Measurements from ENCODE around the gene HEBP2. TPM values are rescaled to one million over a fixed set of nuclear protein-coding genes. Genes with fewer than 3 reads are reported as not detected.

HEBP2 gene
- total and polyA plus RNA-seq, 9 donors, result 24.9 to 46.3 (median 35.5) TPM

- H3K4me1 ChIP-seq (ENCODE audit: control insufficient read depth, insufficient read depth, low read length), result no peaks in the 10 kb centered on the region
- 93% methylated on average over 4 of the region's 9 CpGs for WGBS (ENCODE audit: insufficient coverage)
- no peak overlapping the region for H3K4me3 ChIP-seq (ENCODE audit: low read length)
- peaks cover 44% of the 10 kb centered on the region for H3K36me3 ChIP-seq (ENCODE audit: control insufficient read depth, insufficient read depth, low read length)
- no peaks in the 10 kb centered on the region for H3K27me3 ChIP-seq (ENCODE audit: control insufficient read depth, insufficient read depth, low read length)
- no peaks in the 10 kb centered on the region for H3K9me3 ChIP-seq (replicated peaks; ENCODE audit: control insufficient read depth, low read depth, low read length)
- no peak for DNase-seq
- no peak overlapping the region for H3K27ac ChIP-seq (ENCODE audit: low read length)
These were observed 64.4 kb downstream of the HEBP2 start for GRCh38 chr6:138468320-138469015.

Other genes starting within 250 kb of the HEBP2 start
- gene ARFGEF3, start 242.3 kb upstream of the HEBP2 start, total RNA-seq, result 1.1 TPM
- gene ARFGEF3, start 242.3 kb upstream of the HEBP2 start, polyA plus RNA-seq (ENCODE audit: insufficient read depth in 1 of 8, insufficient read length in 8 of 8, low replicate concordance in 1 of 8), result 1 to 10 TPM in 2 of 8 donors, under 1 TPM in 6; 0.21 to 1.6 (median 0.72) TPM
- gene PBOV1, start 185.7 kb upstream of the HEBP2 start, total RNA-seq, result not detected
- under 1 TPM in 2 of 8 donors, not detected in 6; 0.07 to 0.10 TPM for gene PBOV1, start 185.7 kb upstream of the HEBP2 start, polyA plus RNA-seq (ENCODE audit: insufficient read depth in 1 of 8, insufficient read length in 8 of 8, low replicate concordance in 1 of 8)
- not detected for gene SMIM28, start 26.3 kb upstream of the HEBP2 start, total RNA-seq
- not detected for gene SMIM28, start 26.3 kb upstream of the HEBP2 start, polyA plus RNA-seq (ENCODE audit: insufficient read depth in 1 of 8, insufficient read length in 8 of 8, low replicate concordance in 1 of 8)
- gene NHSL1, start 95.3 kb downstream of the HEBP2 start, total RNA-seq, result 21.7 TPM
- 10 to 100 TPM; 20.0 to 35.7 (median 28.7) TPM for gene NHSL1, start 95.3 kb downstream of the HEBP2 start, polyA plus RNA-seq (ENCODE audit: insufficient read depth in 1 of 8, insufficient read length in 8 of 8, low replicate concordance in 1 of 8)